Measurements from ENCODE around the gene MAGI2. TPM values are rescaled to one million over a fixed set of nuclear protein-coding genes. Genes with fewer than 3 reads are reported as not detected.
"Not testable (repeated sequence)": the region's sequence is repeated elsewhere in the genome, so short reads cannot be mapped to it uniquely, and the experiment has no call there.

MAGI2 gene
- total and polyA plus RNA-seq, 9 donors, result 7.1 to 20.4 (median 18.7) TPM

DNA sequence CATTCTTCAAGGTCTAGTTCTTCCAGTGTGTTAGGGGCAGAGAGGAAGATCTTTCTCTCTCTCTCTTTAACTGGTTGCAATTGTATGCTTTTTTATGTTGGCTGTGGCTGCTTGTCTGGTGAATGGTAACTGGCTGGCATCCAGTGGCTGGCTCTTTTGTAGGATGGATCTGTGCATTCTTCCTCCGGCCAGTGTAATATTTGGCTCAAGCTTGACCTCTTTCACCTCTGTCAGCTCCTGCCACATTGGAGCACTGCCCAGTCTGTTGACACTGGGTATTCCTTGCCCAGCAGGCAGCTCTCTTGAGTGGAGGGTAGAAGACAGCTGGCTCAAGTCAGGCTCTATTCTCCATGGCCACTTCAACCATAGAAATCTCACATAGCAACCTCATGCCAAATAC is 1126.6 kb downstream of the MAGI2 start:
- 41 to 76% (median 71%) methylated on average over 1 of the region's 1 CpG for WGBS, 3 donors

DNA sequence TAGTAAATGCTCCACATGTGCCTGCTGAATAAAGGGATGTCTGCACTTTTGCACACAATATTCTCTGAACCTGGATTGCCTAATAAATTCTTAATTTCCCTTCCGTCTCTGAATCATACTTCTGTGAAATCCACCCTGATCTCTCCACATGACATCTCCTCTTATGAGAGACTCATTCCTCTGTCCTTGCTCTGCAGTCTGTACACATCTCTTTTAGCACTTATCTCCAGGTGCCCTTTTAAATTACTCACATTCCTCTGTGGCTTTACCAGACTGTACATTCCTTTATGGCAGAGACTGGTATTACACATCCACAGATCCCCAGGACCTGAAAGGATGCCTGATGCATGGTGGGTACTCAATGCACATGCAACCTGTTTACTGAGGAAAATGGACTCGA is 1127.3 kb downstream of the MAGI2 start:
- no peaks in the 10 kb centered on the region for H3K4me1 ChIP-seq (ENCODE audit: insufficient read depth)
- H3K36me3 ChIP-seq, result no peaks in the 10 kb centered on the region
- no peak for TF ChIP-seq EP300 (IDR thresholded peaks at IDR 0.05)
- TF ChIP-seq POLR2A (IDR thresholded peaks at IDR 0.05), result no peak
- TF ChIP-seq, protein P1, sequence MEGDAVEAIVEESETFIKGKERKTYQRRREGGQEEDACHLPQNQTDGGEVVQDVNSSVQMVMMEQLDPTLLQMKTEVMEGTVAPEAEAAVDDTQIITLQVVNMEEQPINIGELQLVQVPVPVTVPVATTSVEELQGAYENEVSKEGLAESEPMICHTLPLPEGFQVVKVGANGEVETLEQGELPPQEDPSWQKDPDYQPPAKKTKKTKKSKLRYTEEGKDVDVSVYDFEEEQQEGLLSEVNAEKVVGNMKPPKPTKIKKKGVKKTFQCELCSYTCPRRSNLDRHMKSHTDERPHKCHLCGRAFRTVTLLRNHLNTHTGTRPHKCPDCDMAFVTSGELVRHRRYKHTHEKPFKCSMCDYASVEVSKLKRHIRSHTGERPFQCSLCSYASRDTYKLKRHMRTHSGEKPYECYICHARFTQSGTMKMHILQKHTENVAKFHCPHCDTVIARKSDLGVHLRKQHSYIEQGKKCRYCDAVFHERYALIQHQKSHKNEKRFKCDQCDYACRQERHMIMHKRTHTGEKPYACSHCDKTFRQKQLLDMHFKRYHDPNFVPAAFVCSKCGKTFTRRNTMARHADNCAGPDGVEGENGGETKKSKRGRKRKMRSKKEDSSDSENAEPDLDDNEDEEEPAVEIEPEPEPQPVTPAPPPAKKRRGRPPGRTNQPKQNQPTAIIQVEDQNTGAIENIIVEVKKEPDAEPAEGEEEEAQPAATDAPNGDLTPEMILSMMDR (IDR thresholded peaks at IDR 0.05), result no peak
- DNase-seq, result no peak
- H3K27me3 ChIP-seq, result no peaks in the 10 kb centered on the region
- no peak overlapping the region for H3K27ac ChIP-seq
- intact Hi-C loops (cut with DNase I), result no loop called here
- 81 to 93% (median 90%) methylated on average over 2 of the region's 2 CpGs for WGBS, 3 donors
- no peaks in the 10 kb centered on the region for H3K9me3 ChIP-seq
- no peak overlapping the region for H3K4me3 ChIP-seq

More for the DNA sequence above, 1126.6 kb downstream of the MAGI2 start:
- Histone ChIP-seq H3K9me3 (no peaks in the 10 kb centered on the region), H3K4me1 (ENCODE audit: insufficient read depth) (no peaks in the 10 kb centered on the region), H3K4me3 (no peak overlapping the region), H3K27ac (no peak overlapping the region), H3K27me3 (no peaks in the 10 kb centered on the region), H3K36me3 (no peaks in the 10 kb centered on the region)
- TF ChIP-seq EP300 (IDR thresholded peaks at IDR 0.05) (no peak), POLR2A (IDR thresholded peaks at IDR 0.05) (no peak)
- TF ChIP-seq, protein P1 (IDR thresholded peaks at IDR 0.05), result no peak
- no peak for DNase-seq
- intact Hi-C loops (cut with DNase I), result no loop called here

DNA sequence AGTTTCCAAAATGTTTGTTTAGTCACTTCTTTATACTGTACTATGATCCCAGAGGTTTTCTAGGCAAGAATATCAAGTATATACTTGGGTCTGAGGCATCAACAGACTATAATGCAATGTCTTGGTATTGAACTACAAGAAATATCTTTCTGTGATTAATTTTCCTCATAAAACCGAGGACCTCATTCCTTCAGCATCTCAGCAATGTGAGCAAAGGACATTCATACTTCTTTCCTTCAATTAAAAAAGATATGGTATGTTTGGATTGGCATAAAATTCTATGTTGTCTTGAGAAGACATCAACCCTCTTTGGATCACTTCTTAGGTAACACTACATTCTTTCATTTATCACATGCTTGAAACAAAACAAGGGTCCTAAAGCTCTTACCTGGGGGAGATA is 1130.3 kb downstream of the MAGI2 start:
- TF ChIP-seq EP300 (IDR thresholded peaks at IDR 0.05) (no peak), POLR2A (IDR thresholded peaks at IDR 0.05) (no peak)
- TF ChIP-seq, protein P1 (IDR thresholded peaks at IDR 0.05), result no peak
- WGBS, 3 donors, result 34 to 46% (median 44%) methylated on average over 1 of the region's 1 CpG

DNA sequence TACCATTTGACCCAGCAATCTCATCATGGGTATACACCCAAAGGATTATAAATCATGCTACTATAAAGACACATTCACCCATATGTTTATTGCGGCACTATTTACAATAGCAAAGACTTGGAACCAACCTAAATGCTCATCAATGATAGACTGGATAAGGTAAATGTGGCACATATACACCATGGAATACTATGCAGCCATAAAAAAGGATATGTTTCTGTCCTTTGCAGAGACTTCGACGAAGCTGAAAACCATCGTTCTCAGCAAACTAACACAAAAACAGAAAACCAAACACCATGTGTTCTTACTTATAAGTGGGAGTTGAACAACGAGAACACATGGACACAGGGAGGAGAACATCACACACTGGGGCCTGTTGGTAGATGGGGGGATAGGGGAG is 1131.2 kb downstream of the MAGI2 start:
- H3K36me3 ChIP-seq; H3K27ac ChIP-seq; H3K4me3 ChIP-seq; intact Hi-C loops (cut with DNase I); H3K4me1 ChIP-seq (ENCODE audit: insufficient read depth); H3K27me3 ChIP-seq; DNase-seq; H3K9me3 ChIP-seq: not testable (repeated sequence)
- WGBS, 3 donors, result 84 to 96% (median 96%) methylated on average over 5 of the region's 5 CpGs

More for the DNA sequence above, 1130.3 kb downstream of the MAGI2 start:
- no peaks in the 10 kb centered on the region for H3K36me3 ChIP-seq
- H3K4me3 ChIP-seq, result no peak overlapping the region
- DNase-seq, result no peak
- no peaks in the 10 kb centered on the region for H3K27me3 ChIP-seq
- no peaks in the 10 kb centered on the region for H3K9me3 ChIP-seq
- intact Hi-C loops (cut with DNase I), result no loop called here
- H3K4me1 ChIP-seq (ENCODE audit: insufficient read depth), result no peaks in the 10 kb centered on the region
- no peak overlapping the region for H3K27ac ChIP-seq

DNA sequence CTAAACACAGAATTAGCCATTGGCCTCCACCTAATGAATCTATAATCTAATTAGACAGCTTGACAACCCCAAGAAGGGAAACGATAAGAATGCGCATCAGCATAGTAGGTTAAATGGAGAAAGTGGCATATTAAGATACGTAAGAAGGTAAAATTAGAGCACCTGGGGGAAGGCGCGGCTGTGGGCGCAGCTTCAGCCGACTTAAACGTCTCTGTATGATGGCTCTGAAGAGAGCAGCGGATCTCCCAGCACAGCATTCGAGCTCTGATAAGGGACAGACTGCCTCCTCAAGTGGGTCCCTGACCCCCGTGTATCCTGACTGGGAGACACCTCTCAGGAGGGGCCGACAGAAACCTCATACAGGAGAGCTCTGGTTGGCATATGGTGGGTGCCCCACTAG is 1136.1 kb downstream of the MAGI2 start:
- no peaks in the 10 kb centered on the region for H3K9me3 ChIP-seq
- intact Hi-C loops (cut with DNase I), result no loop called here
- 77 to 95% (median 82%) methylated on average over 12 of the region's 12 CpGs for WGBS, 3 donors
- no peak for DNase-seq
- no peaks in the 10 kb centered on the region for H3K4me1 ChIP-seq (ENCODE audit: insufficient read depth)
- no peak overlapping the region for H3K27ac ChIP-seq
- no peak overlapping the region for H3K4me3 ChIP-seq
- H3K27me3 ChIP-seq, result no peaks in the 10 kb centered on the region
- no peaks in the 10 kb centered on the region for H3K36me3 ChIP-seq
- no peak for TF ChIP-seq POLR2A (IDR thresholded peaks at IDR 0.05)
- TF ChIP-seq EP300 (IDR thresholded peaks at IDR 0.05), result no peak
- TF ChIP-seq, protein P1 (IDR thresholded peaks at IDR 0.05), result no peak

All from ovary (tissue), 9 donors.